Measurements from ENCODE around the gene PSD2. TPM values are rescaled to one million over a fixed set of nuclear protein-coding genes. Genes with fewer than 3 reads are reported as not detected.

The PSD2 gene
- total RNA-seq, 1 donor from 2014 or later = not detected

DNA sequence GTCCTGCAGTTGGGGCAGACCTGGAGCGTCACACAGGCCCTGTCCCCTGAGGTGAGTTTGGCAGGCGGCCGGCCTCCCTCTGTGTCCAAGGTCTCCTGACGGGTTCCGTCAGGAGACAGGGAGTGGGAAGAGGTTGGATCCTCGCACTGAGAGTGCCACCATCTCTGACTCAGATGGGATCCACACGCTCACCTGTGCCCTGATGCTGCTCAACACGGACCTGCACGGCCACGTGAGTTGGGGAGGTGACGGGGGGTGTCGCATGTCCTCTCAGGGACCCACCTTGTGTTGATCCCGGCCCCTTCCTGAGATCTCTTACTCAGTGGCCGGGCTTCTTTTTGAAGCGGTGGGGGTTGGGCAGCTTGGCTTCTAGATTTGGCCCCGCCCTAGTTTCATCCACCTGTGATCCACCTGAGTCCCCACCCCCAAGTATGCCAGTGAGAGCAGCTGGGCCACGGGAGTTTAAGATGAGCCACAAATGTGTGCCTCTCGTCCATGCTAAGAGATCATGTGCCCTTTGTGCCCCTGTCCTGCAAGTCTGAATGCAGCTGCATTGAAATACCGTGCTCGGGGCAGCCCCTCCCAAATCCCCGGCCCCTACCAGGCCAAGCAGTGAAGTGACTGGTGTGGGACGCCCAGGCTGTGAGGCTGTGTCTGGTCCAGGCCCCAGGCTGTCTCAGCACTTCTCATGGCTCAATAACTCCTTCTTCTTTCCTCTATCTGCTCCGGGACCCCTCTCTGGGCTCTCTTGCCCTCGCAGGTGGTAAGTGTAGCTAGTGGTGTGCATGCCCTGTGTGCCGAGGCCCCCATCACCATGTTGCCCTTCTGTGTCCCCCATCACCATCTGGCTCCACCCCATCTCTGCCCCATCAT, 27.2 kb downstream of the PSD2 start:
- intact Hi-C loops (cut with DNase I) = no loop called here
- ATAC-seq (no peak), DNase-seq (ENCODE audit: missing footprints) (no peak)

DNA sequence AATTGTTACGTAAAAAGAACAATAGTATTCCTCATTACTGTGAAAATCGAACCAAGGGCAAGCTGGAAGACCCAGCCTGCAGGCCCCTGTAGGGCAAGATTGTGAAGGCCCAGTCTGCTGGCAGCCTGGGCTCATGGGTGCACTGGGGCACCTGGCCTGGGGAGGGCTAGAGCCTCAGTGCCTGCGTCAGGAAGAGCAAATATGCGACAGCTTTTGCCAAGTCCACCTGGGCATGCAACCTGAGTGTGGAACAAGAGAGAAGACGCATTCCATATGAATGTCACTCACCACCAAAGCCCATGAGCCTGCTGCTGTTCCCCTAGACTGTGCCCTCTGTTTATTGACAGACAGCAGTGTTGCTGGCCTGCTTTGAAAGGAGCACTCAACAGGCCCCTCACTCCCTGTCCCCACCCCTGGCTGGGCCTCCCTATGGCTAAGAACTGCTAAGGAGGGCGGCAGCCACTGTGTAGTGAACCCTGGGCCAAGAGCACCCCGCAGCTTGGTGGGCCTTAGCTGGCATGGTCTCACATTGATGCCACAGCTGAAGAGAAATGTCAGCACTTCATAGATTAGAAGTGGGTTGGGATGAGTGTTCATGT, 28.2 kb downstream of the PSD2 start:
- intact Hi-C loops (cut with DNase I) = no loop called here

DNA sequence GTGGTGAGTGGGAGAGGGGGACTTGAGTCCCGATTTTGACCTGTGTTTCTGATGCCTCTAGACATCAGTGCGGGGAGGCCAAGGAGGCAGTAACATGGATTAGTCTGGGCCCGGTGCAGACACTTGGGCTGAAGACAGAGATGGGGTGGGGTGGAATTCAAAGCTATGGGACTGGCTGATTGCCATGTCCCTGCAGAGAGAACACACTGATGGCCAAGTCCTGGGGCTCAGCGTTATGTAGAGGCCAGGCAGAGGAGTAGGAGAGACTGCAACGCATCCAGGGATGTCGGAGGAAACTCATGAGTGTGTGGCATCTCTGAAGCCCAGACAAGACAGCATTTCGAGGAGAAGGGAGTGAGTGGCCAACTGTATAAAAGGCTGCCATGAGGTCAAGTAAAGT, 30.1 kb downstream of the PSD2 start:
- DNase-seq (ENCODE audit: missing footprints) (no peak), ATAC-seq (peak; percentile 6)
- intact Hi-C loops (cut with DNase I) = no loop called here

More for the DNA sequence above, 28.2 kb downstream of the PSD2 start:
- DNase-seq (ENCODE audit: missing footprints) (no peak), ATAC-seq (no peak)

DNA sequence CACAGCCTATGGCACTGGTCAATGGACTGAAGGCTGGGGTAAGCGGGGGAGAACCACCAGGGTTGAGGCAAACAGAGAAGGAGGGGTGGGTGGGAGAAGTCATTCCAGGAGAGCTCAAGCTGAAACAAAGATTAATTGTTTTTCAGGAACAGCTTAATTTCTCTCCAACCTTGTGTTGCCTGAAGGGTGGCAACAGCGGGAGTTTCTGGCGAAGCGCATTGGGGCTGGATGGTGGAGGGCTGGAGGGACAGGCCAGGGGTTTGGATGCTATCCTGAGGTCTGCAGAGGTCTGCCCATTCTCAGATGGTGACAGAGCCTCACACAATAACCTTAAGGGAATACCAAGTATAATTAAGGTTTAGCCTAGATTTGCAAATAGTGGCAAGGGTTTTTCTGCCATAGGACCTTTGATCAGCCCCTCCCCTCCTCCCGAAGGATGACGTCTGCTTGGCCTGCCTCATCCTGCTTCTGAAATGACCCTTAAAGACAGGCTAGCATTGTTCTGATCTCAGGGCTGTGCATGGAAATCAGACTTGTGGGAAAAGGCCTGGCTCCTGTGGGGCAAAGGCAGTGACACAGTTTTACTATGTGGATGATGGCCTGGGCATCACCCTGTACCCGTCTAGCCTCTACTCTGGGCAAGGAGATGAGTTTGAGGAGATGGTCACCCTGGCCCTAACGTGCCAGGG, 32.7 kb downstream of the PSD2 start:
- no peak for ATAC-seq

DNA sequence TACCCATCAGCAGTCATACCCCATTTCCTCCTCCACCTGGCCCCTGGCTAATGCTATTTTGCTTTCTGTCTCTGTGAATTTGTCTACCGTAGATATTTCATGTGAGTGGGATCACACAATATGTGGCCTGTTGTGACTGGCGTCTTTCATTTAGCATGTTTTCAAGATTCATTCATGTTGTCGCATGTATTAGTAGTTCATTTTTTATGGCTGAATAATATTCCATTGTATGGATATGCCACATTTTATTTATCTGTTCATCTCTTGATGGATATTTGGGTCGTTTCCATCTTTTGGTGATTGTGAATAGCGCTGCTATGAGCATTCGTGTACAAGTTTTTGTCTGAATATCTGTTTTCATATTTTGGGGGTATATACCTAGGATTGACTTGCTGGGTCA, 33.9 kb downstream of the PSD2 start:
- no peak for ATAC-seq
- intact Hi-C loops (cut with DNase I) = no loop called here
- DNase-seq (ENCODE audit: missing footprints) = no peak

More for the DNA sequence above, 32.7 kb downstream of the PSD2 start:
- intact Hi-C loops (cut with DNase I) = no loop called here
- no peak for DNase-seq (ENCODE audit: missing footprints)

DNA sequence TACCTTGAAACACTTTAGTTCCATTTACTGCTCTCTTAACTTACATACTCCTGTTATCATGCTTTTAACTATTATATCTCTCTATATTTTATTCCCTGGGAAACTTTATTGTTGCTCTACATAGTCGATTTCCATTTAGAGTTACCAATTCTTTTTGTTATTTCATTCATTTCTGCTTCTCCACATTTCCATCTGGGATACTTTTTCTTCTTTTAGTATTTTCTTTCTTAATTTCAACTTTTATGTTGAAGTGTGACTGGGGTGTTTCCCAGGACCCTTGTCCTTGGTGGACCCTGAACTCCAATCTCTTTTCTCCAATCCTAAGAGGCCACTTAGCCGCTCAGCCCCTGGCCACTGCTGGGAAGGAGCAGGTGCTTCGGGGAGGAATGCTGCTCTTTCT, 36.0 kb downstream of the PSD2 start:
- ATAC-seq = no peak
- intact Hi-C loops (cut with DNase I) = no loop called here
- DNase-seq (ENCODE audit: missing footprints) = no peak

DNA sequence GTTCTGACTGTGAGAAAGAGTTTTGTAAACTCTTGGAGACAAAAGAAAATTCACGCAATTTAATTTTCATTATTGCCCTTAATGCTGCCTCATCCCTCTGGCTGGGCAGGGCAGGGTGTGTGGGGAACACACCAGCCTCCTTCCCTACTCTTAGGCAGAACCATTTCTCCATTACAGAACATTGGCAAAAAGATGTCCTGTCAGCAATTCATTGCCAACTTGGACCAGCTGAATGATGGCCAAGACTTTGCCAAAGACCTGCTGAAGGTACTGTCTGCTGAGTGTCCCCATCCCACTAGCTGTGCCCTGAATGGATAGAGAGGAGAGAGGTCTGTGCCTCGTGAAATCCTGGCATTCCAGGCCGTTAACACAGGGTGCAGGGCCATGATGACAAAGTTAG, 37.9 kb downstream of the PSD2 start:
- intact Hi-C loops (cut with DNase I) = no loop called here
- ATAC-seq = no peak
- no peak for DNase-seq (ENCODE audit: missing footprints)

DNA sequence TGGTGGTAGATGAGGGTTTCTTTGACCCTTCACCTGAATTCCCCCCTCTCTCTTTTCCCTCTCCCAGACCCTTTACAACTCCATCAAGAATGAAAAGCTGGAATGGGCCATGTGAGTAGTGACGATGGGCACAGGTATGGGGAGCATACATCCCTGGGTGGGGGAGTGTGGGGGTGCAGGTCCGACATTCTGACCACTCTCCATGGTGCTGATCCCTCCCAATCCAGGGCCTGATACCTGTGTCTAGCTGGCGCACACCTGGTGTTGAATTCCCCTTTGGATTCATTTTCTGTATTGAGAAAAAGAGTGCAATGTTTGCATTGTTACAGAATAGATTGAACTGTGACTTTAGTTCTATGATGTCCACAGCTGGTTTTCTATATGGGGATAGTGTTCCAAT, 40.0 kb downstream of the PSD2 start:
- DNase-seq (ENCODE audit: missing footprints) (no peak), ATAC-seq (no peak)
- intact Hi-C loops (cut with DNase I) = no loop called here

DNA sequence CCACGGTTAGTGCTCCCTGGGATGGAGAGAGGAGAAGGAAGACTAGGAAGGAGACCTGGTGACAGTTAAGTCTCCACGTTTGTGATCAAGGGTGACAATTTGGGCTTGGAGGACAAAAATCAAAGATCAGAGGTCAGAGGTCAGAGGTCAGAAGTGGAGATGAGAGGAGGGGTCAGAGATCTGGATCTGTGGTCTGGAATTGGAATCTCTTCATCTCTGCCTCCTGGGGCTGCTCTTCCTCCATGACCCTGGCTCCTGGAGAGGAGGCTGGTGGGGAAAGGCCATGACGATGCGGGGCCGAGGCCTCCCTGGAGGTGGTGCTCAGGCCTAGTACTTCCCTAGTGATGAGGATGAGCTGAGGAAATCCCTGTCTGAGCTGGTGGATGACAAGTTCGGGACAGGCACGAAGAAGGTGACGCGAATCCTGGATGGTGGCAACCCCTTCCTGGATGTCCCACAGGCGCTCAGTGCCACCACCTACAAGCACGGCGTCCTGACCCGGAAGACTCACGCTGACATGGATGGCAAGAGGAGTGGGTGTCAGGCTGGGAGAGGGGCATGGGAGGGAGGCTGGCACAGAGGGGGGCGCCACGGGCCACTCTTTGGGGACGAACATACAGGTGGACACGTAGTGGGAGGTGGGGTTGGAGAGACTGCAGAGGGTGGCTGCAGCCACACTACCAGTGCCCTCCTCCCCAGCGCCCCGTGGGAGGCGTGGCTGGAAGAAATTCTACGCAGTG, 41.0 kb downstream of the PSD2 start:
- no peak for ATAC-seq
- no peak for DNase-seq (ENCODE audit: missing footprints)
- intact Hi-C loops (cut with DNase I) = no loop called here

DNA sequence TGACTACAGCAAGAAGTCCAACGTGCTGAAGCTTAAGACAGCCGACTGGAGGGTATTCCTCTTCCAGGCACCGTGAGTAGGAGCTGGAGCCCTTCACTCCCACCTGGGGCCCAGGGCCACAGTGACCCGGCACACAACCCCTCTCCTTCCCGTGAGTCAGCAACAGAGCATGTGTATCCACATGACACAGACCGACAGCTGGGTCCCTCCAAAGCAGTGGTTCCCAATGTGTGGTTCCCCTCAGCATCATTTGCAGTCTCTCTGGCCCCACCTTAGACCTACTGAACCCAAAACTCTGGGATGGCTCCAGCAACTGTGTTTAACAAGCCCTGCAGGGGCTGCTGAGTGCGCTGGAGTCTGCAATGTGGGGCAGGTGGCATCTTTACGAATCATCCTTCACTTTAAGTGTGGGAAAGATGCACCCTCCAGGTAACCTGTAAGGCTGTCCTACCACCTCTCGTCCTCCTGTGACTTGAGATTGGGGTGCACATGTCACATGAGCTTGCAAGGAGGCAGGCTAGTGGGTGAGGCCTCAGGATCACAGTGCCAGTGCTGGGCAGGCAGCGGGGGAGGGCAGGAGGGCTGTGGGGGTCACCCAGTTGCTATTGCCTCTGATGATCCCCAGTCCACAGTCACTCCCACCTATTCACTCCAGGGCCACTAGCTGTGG, 42.2 kb downstream of the PSD2 start:
- ATAC-seq (no peak), DNase-seq (ENCODE audit: missing footprints) (no peak)
- intact Hi-C loops (cut with DNase I) = no loop called here

DNA sequence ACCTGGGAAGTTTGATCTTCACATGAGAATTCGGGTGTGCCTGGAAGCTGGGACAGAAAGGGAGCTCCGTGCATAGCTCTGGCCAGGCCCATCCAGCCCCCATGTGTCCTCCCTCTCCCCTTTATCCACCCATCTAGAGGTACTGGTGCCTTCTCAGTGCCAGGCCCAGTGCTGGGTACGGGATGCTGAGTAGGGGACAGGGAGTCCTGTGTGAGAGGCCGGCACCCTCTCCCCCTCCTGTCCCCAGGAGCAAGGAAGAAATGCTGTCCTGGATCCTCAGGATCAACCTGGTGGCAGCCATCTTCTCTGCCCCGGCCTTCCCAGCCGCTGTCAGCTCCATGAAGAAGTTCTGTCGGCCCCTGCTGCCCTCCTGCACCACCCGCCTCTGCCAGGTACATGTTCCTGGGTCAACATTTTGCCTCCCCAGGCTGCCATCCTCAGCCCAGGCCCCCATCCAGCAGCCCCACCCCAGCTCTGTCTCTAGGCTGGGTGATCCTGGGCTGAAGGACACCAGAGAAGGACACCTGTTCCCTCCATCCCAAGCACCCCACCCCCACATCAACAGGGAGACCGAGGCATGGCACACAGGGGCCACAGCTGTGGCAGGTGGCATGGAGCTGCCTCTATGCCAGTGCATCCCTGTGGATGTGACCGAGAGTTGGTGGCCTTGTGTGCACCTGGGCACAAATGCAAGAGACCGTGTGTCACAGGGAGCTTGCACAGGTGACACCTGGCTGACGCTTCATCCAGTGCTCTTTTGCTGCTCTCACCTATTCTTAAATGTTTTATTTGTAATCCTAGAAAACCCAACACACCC, 43.0 kb downstream of the PSD2 start:
- no peak for DNase-seq (ENCODE audit: missing footprints)

DNA sequence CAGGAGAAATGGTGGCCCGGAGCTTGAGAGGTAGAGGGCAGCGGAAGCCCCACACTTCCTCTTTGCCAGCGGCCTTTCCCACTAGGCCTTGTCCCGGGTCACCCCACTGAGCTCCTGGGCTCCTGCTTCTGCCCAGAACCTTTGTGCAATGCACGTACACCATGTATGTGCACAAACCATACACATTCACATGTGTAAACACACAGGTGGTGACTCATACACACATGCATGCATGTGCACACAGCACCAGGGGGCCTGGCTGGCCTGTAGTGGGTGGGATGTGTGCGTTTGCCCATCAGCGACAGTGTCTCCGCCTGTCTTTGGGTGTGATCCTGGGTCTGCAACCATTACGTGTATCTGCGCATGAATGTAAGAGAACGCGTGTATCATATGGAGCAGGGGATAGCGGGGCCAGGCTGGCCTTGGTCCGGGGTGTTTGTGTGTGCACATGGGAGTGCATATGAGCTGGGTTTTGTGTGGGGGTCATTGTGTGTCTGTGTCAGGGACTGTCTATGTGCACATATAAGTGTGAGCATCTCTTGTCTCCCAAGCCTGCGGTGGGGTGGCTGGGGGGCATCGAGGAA, 43.7 kb downstream of the PSD2 start:
- ATAC-seq = no peak
- DNase-seq (ENCODE audit: missing footprints) = no peak
- intact Hi-C loops (cut with DNase I) = no loop called here

More for the DNA sequence above, 43.0 kb downstream of the PSD2 start:
- intact Hi-C loops (cut with DNase I) = no loop called here
- no peak for ATAC-seq

DNA sequence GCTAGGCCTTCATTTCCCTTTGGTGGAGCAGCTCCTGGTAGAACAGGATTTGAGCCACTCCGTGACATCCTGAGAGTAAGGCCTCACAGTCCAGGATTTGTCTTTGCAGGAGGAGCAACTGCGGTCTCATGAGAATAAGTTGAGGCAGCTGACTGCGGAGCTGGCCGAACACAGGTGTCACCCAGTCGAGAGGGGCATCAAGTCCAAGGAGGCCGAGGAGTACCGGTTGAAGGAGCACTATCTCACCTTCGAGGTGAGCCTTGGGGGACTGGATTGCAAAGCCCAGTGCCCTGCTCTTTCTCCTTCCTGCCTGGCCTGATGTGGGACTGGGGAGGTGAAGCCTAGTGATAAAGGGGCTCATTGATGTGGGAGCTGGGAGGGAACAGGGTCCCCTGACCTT, 44.3 kb downstream of the PSD2 start:
- ATAC-seq (no peak), DNase-seq (ENCODE audit: missing footprints) (no peak)
- intact Hi-C loops (cut with DNase I) = loop anchor here (10.0 kb wide), 1 partner anchor 205 kb away; no protein-coding TSS in a partner anchor

DNA sequence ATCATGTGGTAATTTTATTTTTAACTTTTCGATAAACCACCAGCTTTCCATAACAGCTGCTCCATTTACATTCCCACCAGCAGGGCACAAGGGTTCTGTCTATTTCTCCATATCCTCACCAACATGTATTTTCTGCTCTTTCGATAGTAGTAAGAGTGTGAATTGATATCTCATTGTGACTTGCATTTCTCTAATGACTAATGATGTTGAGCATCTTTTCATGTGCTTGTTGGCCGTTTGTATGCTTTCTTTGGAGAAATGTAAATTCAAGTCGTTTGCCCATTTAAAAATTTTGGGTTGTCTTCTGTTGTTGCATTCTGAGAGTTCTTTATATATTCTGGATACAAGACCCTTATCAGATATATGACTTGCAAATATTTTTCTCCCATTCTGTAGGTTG, 45.9 kb downstream of the PSD2 start:
- no peak for ATAC-seq

DNA sequence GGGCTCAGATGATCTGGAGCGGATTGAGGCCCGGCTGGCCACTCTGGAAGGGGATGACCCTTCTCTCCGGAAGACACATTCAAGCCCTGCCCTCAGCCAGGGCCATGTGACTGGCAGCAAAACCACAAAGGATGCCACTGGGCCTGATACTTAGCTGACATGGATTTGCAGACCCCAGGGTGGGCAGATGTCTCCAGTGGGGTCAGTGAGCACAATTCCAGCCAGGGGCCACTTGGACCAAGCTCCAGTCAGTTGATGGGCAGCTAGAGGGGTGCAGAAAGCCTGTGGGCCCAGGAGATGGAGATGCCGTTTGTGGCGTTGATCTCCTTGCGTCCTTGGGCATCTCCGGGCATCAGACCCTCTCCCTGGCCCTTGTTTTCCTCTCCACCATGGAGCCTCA, 46.7 kb downstream of the PSD2 start:
- DNase-seq (ENCODE audit: missing footprints) (no peak), ATAC-seq (no peak)
- intact Hi-C loops (cut with DNase I) = loop anchor here (10.0 kb wide), 1 partner anchor 208 kb away; no protein-coding TSS in a partner anchor

More for the DNA sequence above, 45.9 kb downstream of the PSD2 start:
- no peak for DNase-seq (ENCODE audit: missing footprints)
- intact Hi-C loops (cut with DNase I) = loop anchor here (10.0 kb wide), 1 partner anchor 207 kb away; no protein-coding TSS in a partner anchor

DNA sequence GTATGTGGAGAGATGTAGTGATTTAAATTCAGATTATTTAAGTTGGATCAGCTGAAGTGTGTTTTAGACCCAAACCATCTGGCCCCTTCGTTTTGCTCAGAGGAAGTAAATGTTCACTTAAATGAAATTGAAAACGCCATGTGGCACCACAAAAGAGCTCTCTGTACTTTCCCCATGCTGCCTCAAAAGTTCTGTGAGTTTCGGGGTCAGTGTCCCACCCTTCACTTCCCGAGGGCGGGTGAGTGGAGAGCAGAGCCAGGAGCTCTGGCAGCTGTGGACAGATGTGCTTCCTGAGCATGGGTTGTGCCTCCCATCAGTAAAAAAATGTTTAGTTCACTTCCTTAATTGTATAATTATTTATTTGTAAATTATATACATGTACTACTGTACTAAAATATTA, 48.4 kb downstream of the PSD2 start:
- DNase-seq (ENCODE audit: missing footprints) (no peak), ATAC-seq (no peak)
- intact Hi-C loops (cut with DNase I) = loop anchor here (1.0 to 10.0 kb wide), 2 partner anchors 57 to 209 kb away; no protein-coding TSS in a partner anchor

DNA sequence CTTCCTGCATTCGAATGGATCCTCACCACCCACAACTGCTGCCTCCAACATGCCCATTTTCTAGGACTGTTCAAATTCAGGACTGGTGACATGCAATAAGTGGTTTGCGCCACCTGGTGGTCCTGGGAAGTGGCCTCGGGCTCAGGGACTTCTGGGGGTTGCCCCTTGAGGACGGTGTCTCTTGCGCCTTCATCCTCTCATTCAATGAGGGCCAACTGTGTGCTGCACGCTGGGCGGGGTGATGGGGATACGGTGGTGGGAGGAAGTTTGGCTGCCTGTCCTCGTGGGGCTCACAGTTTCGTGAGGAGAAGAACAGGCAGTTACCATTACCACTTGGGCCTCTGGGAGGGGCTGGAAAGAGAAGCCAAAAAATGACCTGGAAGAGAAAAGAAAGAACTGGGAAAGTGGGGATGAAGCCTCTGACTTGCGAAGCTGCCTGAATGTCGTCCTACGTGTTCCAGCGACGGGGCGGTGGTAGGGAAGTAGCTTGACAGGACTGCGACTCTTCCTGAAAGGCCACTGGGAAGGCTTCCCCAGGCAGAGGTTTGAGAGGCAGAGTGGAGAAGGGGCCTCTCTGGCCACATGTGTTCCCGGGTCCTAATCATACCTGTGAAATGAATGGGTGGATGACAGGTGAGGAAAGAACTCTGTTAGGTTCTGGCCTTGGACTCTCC, 49.0 kb downstream of the PSD2 start:
- ATAC-seq (no peak), DNase-seq (ENCODE audit: missing footprints) (no peak)
- intact Hi-C loops (cut with DNase I) = loop anchor here (1.0 to 10.0 kb wide), 2 partner anchors 57 to 210 kb away; no protein-coding TSS in a partner anchor
